IMR-90 (cell line): ENCODE results near the gene KCTD16. TPM values are rescaled to one million over a fixed set of nuclear protein-coding genes. Genes with fewer than 3 reads are reported as not detected.

Experiments
- ATAC-seq: fragments of 200-7000 bp; cut with Tn5 transposase; 2 replicates; pipeline ENCODE4 v1.9.1; 2020; ENCODE audit warnings: low read depth, mild to moderate bottlenecking, moderate library complexity
- BruUV-seq: library from RNA; stranded (reverse); fragments of 400-500 nt; replicated peaks from 2 replicates; lab custom pipeline; 2021; lab: Mats Ljungman, UMichigan
- CTCF ChIA-PET: fragments of 300-600 bp; formaldehyde crosslinking; extraction: SDS; loops from one replicate; lab custom pipeline; 2021; ENCODE audit warnings: antibody characterized with exemption; lab: Yijun Ruan, JAX
- POLR2A ChIA-PET: fragments of 300-600 bp; sonication (Branson Sonifier 250); formaldehyde crosslinking; loops from one replicate; lab custom pipeline; 2022; ENCODE audit warnings: antibody characterized with exemption; ENCODE audit not compliant: unreplicated experiment; lab: Charles Lee
- DNase-seq: peaks from one replicate; pipeline ENCODE4 v3.0.0; 2013
- H2AFZ ChIP-seq: replicated peaks from 2 replicates; pipeline ENCODE3; 2013; ENCODE audit warnings: low read length, mild to moderate bottlenecking; ENCODE audit not compliant: poor library complexity
- H2AK5ac ChIP-seq: 2 replicates; pipeline ENCODE4 v1.6.1; 2013; ENCODE audit warnings: low read depth, low read length, inconsistent platforms
- H2AK9ac ChIP-seq: replicated peaks from 2 replicates; pipeline ENCODE3; 2013; ENCODE audit warnings: mild to moderate bottlenecking, low read depth, low read length, moderate library complexity; ENCODE audit not compliant: poor library complexity
- H2BK120ac ChIP-seq: 2 replicates; pipeline ENCODE4 v1.6.1; 2013; ENCODE audit warnings: low read depth, low read length, inconsistent platforms
- H2BK15ac ChIP-seq: 3 replicates; pipeline ENCODE4 v1.6.1; 2013; ENCODE audit warnings: low read depth, low read length, inconsistent platforms
- H2BK20ac ChIP-seq: 2 replicates; pipeline ENCODE4 v1.6.1; 2013; ENCODE audit warnings: low read depth, mild to moderate bottlenecking, inconsistent platforms, low read length, moderate library complexity
- H2BK5ac ChIP-seq: 2 replicates; pipeline ENCODE4 v1.6.1; 2013; ENCODE audit warnings: mild to moderate bottlenecking, low read depth, low read length, inconsistent platforms; ENCODE audit not compliant: poor library complexity, severe bottlenecking
- H3K14ac ChIP-seq: replicated peaks from 2 replicates; pipeline ENCODE4 v1.6.1; 2013; ENCODE audit warnings: low read depth, low read length, inconsistent platforms
- H3K18ac ChIP-seq: 2 replicates; pipeline ENCODE4 v1.6.1; 2013; ENCODE audit warnings: low read depth, low read length, control low read depth
- H3K23ac ChIP-seq: 2 replicates; pipeline ENCODE4 v1.6.1; 2013; ENCODE audit warnings: low read depth, low read length, inconsistent platforms
- H3K27ac ChIP-seq: 2 replicates; pipeline ENCODE4 v1.5.1; 2013; ENCODE audit warnings: mild to moderate bottlenecking, control low read depth, low read length; ENCODE audit not compliant: insufficient read depth
- H3K27me3 ChIP-seq: 2 replicates; pipeline ENCODE4 v1.6.1; 2013; ENCODE audit warnings: low read length; ENCODE audit not compliant: control insufficient read depth, insufficient read depth
- H3K36me3 ChIP-seq: 2 replicates; pipeline ENCODE4 v1.6.1; 2013; ENCODE audit warnings: low read length, mixed read lengths; ENCODE audit not compliant: control insufficient read depth, insufficient read depth
- H3K4ac ChIP-seq: 2 replicates; pipeline ENCODE4 v1.6.1; 2013; ENCODE audit warnings: low read depth, low read length, inconsistent platforms
- H3K4me1 ChIP-seq: 2 replicates; pipeline ENCODE4 v1.6.1; 2013; ENCODE audit warnings: low read length, mixed read lengths; ENCODE audit not compliant: control insufficient read depth, insufficient read depth
- H3K4me2 ChIP-seq: 2 replicates; pipeline ENCODE4 v1.6.1; 2013; ENCODE audit warnings: low read depth, mild to moderate bottlenecking, control low read depth, low read length, moderate library complexity
- H3K4me3 ChIP-seq: 2 replicates; pipeline ENCODE4 v1.5.1; 2013; ENCODE audit warnings: low read depth, mild to moderate bottlenecking, control low read depth, low read length, moderate library complexity; ENCODE audit not compliant: insufficient read depth
- H3K56ac ChIP-seq: 2 replicates; pipeline ENCODE4 v1.6.1; 2013; ENCODE audit warnings: low read length, inconsistent platforms; ENCODE audit not compliant: insufficient read depth; ENCODE audit errors: extremely low read depth
- H3K79me1 ChIP-seq, 2 experiments: 2 replicates each; pipeline ENCODE4 v1.6.1; 2013; ENCODE audit warnings: low read length in 2 of 2, inconsistent platforms in 1 of 2, low read depth in 1 of 2
- H3K9ac ChIP-seq: 2 replicates; pipeline ENCODE4 v1.6.1; 2013; ENCODE audit warnings: low read depth, low read length, control low read depth
- H3K9me1 ChIP-seq: 2 replicates; pipeline ENCODE4 v1.6.1; 2013; ENCODE audit warnings: low read length, inconsistent platforms; ENCODE audit not compliant: insufficient read depth
- H3K9me3 ChIP-seq: 2 replicates; pipeline ENCODE4 v1.6.1; 2013; ENCODE audit warnings: low read length; ENCODE audit not compliant: control insufficient read depth, insufficient read depth
- H4K20me1 ChIP-seq: 2 replicates; pipeline ENCODE4 v1.6.1; 2013; ENCODE audit warnings: low read length, inconsistent platforms; ENCODE audit not compliant: insufficient read depth
- H4K5ac ChIP-seq: 2 replicates; pipeline ENCODE4 v1.6.1; 2013; ENCODE audit warnings: mild to moderate bottlenecking, low read depth, low read length, control low read depth
- H4K8ac ChIP-seq, 2 experiments: 2 replicates each; pipeline ENCODE4 v1.6.1; 2013; ENCODE audit warnings: low read depth in 2 of 2, low read length in 2 of 2, control low read depth in 1 of 2, inconsistent platforms in 1 of 2
- H4K91ac ChIP-seq: 2 replicates; pipeline ENCODE4 v1.6.1; 2013; ENCODE audit warnings: low read depth, low read length, inconsistent platforms; ENCODE audit not compliant: insufficient read depth
- BHLHE40 ChIP-seq: fragments of 150-350 bp; IDR thresholded peaks from 2 replicates; pipeline ENCODE4 v1.6.1; 2016; ENCODE audit warnings: mild to moderate bottlenecking, low read depth, low read length
- CEBPB ChIP-seq: IDR thresholded peaks from 2 replicates; pipeline ENCODE4 v1.6.1; 2012; ENCODE audit warnings: low read depth, low read length, improper control_type of control experiment
- CHD1 ChIP-seq: IDR thresholded peaks from 2 replicates; pipeline ENCODE4 v1.6.1; 2012; ENCODE audit warnings: low read depth, low read length, improper control_type of control experiment
- CTCF ChIP-seq: conservative IDR thresholded peaks from 2 replicates; pipeline ENCODE4 v1.5.1; 2012; ENCODE audit warnings: mild to moderate bottlenecking, low read depth, low read length, improper control_type of control experiment
- ELK1 ChIP-seq: fragments of 150-350 bp; IDR thresholded peaks from 2 replicates; pipeline ENCODE4 v1.6.1; 2016; ENCODE audit warnings: low read depth, mild to moderate bottlenecking, low read length, moderate library complexity, borderline replicate concordance
- FOS ChIP-seq: fragments of 150-350 bp; IDR thresholded peaks from 2 replicates; pipeline ENCODE4 v1.6.1; 2016; ENCODE audit warnings: low read depth, low read length
- MAZ ChIP-seq: IDR thresholded peaks from 2 replicates; pipeline ENCODE4 v1.6.1; 2012; ENCODE audit warnings: low read depth, mild to moderate bottlenecking, low read length, improper control_type of control experiment, moderate library complexity, borderline replicate concordance
- MXI1 ChIP-seq: IDR thresholded peaks from 2 replicates; pipeline ENCODE4 v1.6.1; 2012; ENCODE audit warnings: low read depth, mild to moderate bottlenecking, low read length, moderate library complexity, borderline replicate concordance
- NFE2L2 ChIP-seq: fragments of 150-350 bp; IDR thresholded peaks from 2 replicates; pipeline ENCODE4 v1.6.1; 2016; ENCODE audit warnings: low read depth, mild to moderate bottlenecking, low read length
- POLR2A ChIP-seq: IDR thresholded peaks from 2 replicates; pipeline ENCODE4 v1.6.1; 2012; ENCODE audit warnings: mild to moderate bottlenecking, low read depth, low read length
- RAD21 ChIP-seq: IDR thresholded peaks from 2 replicates; pipeline ENCODE4 v1.6.1; 2012; ENCODE audit warnings: low read length, improper control_type of control experiment
- RCOR1 ChIP-seq: IDR thresholded peaks from 2 replicates; pipeline ENCODE4 v1.6.1; 2012; ENCODE audit warnings: mild to moderate bottlenecking, low read length, improper control_type of control experiment; ENCODE audit not compliant: insufficient replicate concordance
- RFX5 ChIP-seq: IDR thresholded peaks from 2 replicates; pipeline ENCODE4 v1.8.0; 2012; ENCODE audit warnings: low read depth, mild to moderate bottlenecking, low read length, moderate library complexity
- SMC3 ChIP-seq: fragments of 150-350 bp; IDR thresholded peaks from 2 replicates; pipeline ENCODE4 v1.6.1; 2016; ENCODE audit warnings: low read depth, mild to moderate bottlenecking, antibody characterized with exemption, low read length, moderate library complexity
- WGBS, 2 experiments: methylation state at CpG; one replicate each; pipeline versions ENCODE4 v1.1.5 to v1.1.7; 2013; ENCODE audit warnings: missing lambda C conversion rate in 2 of 2; ENCODE audit not compliant: insufficient read length in 1 of 2; ENCODE audit errors: extremely low coverage in 2 of 2; 5-methylcytosine and 5-hydroxymethylcytosine counted together
- dilution Hi-C: fragments of 300-500 bp; cut with HindIII; formaldehyde crosslinking; loops from one replicate; pipeline ENCODE4 v1.14.3; 2018; ENCODE audit warnings: low sequenced_read_pairs; ENCODE audit not compliant: unreplicated experiment
- in situ Hi-C: fragments of 300-500 bp; cut with MboI; formaldehyde crosslinking; loops from 3 replicates; pipeline ENCODE4 v1.14.3; 2019; ENCODE audit warnings: low sequenced_read_pairs, inconsistent platforms, mixed read lengths
- intact Hi-C: fragments of 100-400 bp; cut with micrococcal nuclease; formaldehyde crosslinking; loops from 2 replicates; pipeline ENCODE4 v1.10.0; 2022
- polyA plus RNA-seq, 3 experiments: library from polyadenylated mRNA; depleted of rRNA; stranded (reverse); fragments of >200 nt; gene quantifications; 2 replicates each; pipeline ENCODE4 v1.2.3, GENCODE V29; 2012; ENCODE audit warnings: low replicate concordance in 1 of 3
- total RNA-seq: library from RNA; depleted of rRNA; stranded (reverse); fragments of >200 nt; gene quantifications from 2 replicates; pipeline ENCODE4 v1.2.3, GENCODE V29; 2012
- TF ChIP-seq, protein P1 (sequence below): fragments of 150-350 bp; IDR thresholded peaks from 2 replicates; pipeline ENCODE4 v1.6.1; 2017; ENCODE audit warnings: mild to moderate bottlenecking, antibody characterized with exemption, low read length, low read depth

Gene KCTD16
- total and polyA plus RNA-seq, 2 of the 4 experiments (the other 2 are of a cell fraction), result 0.43 to 1.1 TPM

DNA sequence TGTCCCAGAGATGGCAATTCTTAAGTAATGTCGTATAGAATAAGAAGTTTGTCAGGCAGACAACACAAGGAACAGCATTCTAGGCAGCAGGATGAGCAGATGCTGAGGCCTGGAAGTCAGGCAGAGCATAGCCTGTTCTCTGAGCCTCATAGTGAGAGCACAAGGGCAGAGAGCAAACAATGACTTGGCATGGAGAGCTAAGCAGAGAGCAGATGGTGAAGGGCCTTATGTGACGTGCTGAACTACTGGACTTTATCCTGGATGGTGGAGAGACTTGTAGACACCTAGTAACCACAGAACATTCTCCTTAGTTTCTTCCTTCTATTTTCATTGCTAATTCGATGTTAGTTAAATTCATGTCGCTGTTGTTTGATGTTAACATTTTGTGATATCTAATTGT, 60.1 kb downstream of the KCTD16 start:
- in situ Hi-C loops, result no loop called here
- Histone ChIP-seq H3K4ac (no peak overlapping the region), H2BK120ac (no peak overlapping the region), H2BK20ac (no peak overlapping the region), H2BK5ac (no peak overlapping the region), H3K79me1 (no peaks in the 10 kb centered on the region), H3K9me3 (no peaks in the 10 kb centered on the region), H3K14ac (no peak overlapping the region), H3K4me1 (no peaks in the 10 kb centered on the region), H3K9me1 (no peaks in the 10 kb centered on the region), H3K18ac (no peak overlapping the region), H3K23ac (no peak overlapping the region), H3K4me2 (no peak overlapping the region), H3K36me3 (no peaks in the 10 kb centered on the region), H3K27me3 (no peaks in the 10 kb centered on the region; the same call in 1 of the 2 replicates), H3K56ac (no peak overlapping the region), H4K20me1 (no peaks in the 10 kb centered on the region), H4K5ac (no peak overlapping the region), H2AK5ac (no peak overlapping the region), H2BK15ac (no peak overlapping the region), H3K27ac (no peak overlapping the region), H4K8ac (no peak overlapping the region), H3K4me3 (no peak overlapping the region), H2AFZ (no peak overlapping the region), H2AK9ac (no peak overlapping the region), H3K9ac (no peak overlapping the region), H4K91ac (no peak overlapping the region)
- ChIA-PET CTCF (no interaction called here), POLR2A (no interaction called here)
- no peak for DNase-seq
- 33% methylated on average over 1 of the region's 4 CpGs; no CpG with 5 or more reads in 1 of the 2 experiments for WGBS, 2 experiments
- intact Hi-C loops, result no loop called here
- dilution Hi-C loops, result no loop called here
- TF ChIP-seq NFE2L2 (no peak), RFX5 (no peak), ELK1 (no peak), RCOR1 (no peak), FOS (no peak), CTCF (no peak), SMC3 (no peak), MAZ (no peak), POLR2A (no peak), CEBPB (no peak), BHLHE40 (no peak), RAD21 (no peak), MXI1 (no peak), CHD1 (no peak)
- TF ChIP-seq, protein P1, sequence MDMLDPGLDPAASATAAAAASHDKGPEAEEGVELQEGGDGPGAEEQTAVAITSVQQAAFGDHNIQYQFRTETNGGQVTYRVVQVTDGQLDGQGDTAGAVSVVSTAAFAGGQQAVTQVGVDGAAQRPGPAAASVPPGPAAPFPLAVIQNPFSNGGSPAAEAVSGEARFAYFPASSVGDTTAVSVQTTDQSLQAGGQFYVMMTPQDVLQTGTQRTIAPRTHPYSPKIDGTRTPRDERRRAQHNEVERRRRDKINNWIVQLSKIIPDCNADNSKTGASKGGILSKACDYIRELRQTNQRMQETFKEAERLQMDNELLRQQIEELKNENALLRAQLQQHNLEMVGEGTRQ, result no peak
- no TSS peak for BruUV-seq
- no peak for ATAC-seq
